HepG2 (cell line): ENCODE measurements around the gene MGAT1.

Experiments
- FOXC1 ChIP-seq: sonication (generic); formaldehyde crosslinking; IDR thresholded peaks from 2 replicates; pipeline ENCODE4 v1.8.0; 2022; ENCODE audit warnings: mild to moderate bottlenecking, missing genetic modification reagents, borderline replicate concordance
- MXI1 ChIP-seq: IDR thresholded peaks from 3 replicates; pipeline ENCODE4 v1.6.1; 2012; ENCODE audit warnings: low read depth, low read length, inconsistent platforms, borderline replicate concordance
- NR2C2 ChIP-seq: sonication (generic); formaldehyde crosslinking; IDR thresholded peaks from 2 replicates; pipeline ENCODE4 v1.4.0; 2020; ENCODE audit warnings: missing genetic modification reagents, mild to moderate bottlenecking, moderate library complexity, borderline replicate concordance
- NRL ChIP-seq: sonication (generic); formaldehyde crosslinking; IDR thresholded peaks from 2 replicates; pipeline ENCODE4 v1.5.0; 2020; ENCODE audit warnings: missing genetic modification reagents, mild to moderate bottlenecking, moderate library complexity, borderline replicate concordance
- POLR2A ChIP-seq, 2 experiments: IDR thresholded peaks; 2 replicates each; pipeline ENCODE4 v1.6.1; 2011; ENCODE audit warnings: low read depth in 2 of 2, low read length in 2 of 2, mild to moderate bottlenecking in 1 of 2, moderate library complexity in 1 of 2; ENCODE audit not compliant: insufficient read depth in 1 of 2
- RNF2 ChIP-seq: fragments of 450-650 bp; conservative IDR thresholded peaks from 2 replicates; pipeline ENCODE4 v1.6.1; 2016; ENCODE audit warnings: low read depth
- ZNF577 ChIP-seq: sonication (generic); formaldehyde crosslinking; IDR thresholded peaks from 2 replicates; pipeline ENCODE4 v1.4.0; 2020; ENCODE audit warnings: mild to moderate bottlenecking, low read depth, missing genetic modification reagents, borderline replicate concordance
- ZSCAN29 ChIP-seq: sonication (generic); formaldehyde crosslinking; conservative IDR thresholded peaks from 2 replicates; pipeline ENCODE4 v1.4.0; 2020; ENCODE audit warnings: mild to moderate bottlenecking, missing genetic modification reagents
- TF ChIP-seq, protein P1 (sequence below): sonication (generic); formaldehyde crosslinking; IDR thresholded peaks from 2 replicates; pipeline ENCODE4 v1.5.0; 2020; ENCODE audit warnings: missing genetic modification reagents
- TF ChIP-seq, protein P2 (sequence below): sonication (generic); formaldehyde crosslinking; IDR thresholded peaks from 2 replicates; pipeline ENCODE4 v1.5.0; 2020; ENCODE audit warnings: mild to moderate bottlenecking, missing genetic modification reagents, moderate library complexity
- TF ChIP-seq, protein P3 (sequence below): sonication (generic); formaldehyde crosslinking; IDR thresholded peaks from 2 replicates; pipeline ENCODE4 v1.9.0; 2022; ENCODE audit warnings: missing genetic modification reagents, mild to moderate bottlenecking, borderline replicate concordance

DNA sequence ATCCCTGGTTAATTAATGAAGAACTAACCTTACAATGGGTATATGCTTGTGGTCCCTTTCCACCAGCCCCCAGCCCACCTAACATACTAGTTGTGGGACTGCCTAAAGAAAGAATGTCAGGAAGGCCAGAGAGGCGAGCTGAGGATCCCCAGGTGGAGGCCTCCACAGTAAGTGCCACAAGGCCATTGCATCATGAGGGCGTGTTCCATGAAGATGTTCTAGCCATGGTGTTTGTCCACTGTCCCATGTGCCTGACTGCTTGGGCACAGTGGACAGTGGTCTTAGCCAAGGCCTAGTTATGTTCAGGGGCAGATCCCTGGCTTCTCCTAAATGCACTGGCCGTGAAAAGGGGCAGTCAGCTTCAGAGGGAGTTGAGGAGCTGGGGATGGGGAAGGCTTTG is 37.3 kb upstream of the MGAT1 start:
- TF ChIP-seq, protein P1, sequence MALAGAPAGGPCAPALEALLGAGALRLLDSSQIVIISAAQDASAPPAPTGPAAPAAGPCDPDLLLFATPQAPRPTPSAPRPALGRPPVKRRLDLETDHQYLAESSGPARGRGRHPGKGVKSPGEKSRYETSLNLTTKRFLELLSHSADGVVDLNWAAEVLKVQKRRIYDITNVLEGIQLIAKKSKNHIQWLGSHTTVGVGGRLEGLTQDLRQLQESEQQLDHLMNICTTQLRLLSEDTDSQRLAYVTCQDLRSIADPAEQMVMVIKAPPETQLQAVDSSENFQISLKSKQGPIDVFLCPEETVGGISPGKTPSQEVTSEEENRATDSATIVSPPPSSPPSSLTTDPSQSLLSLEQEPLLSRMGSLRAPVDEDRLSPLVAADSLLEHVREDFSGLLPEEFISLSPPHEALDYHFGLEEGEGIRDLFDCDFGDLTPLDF (CRISPR knock-in tag): no peak
- TF ChIP-seq FOXC1 (CRISPR knock-in tag) (no peak), POLR2A (IDR thresholded peaks at IDR 0.05; ENCODE audit: insufficient read depth in 1 of 2, low read depth in 2 of 2, low read length in 2 of 2) (no peak), ZNF577 (CRISPR knock-in tag) (no peak), MXI1 (no peak), NRL (no peak), NR2C2 (CRISPR knock-in tag) (no peak), ZSCAN29 (CRISPR knock-in tag) (no peak), RNF2 (no peak)
- TF ChIP-seq, protein P2, sequence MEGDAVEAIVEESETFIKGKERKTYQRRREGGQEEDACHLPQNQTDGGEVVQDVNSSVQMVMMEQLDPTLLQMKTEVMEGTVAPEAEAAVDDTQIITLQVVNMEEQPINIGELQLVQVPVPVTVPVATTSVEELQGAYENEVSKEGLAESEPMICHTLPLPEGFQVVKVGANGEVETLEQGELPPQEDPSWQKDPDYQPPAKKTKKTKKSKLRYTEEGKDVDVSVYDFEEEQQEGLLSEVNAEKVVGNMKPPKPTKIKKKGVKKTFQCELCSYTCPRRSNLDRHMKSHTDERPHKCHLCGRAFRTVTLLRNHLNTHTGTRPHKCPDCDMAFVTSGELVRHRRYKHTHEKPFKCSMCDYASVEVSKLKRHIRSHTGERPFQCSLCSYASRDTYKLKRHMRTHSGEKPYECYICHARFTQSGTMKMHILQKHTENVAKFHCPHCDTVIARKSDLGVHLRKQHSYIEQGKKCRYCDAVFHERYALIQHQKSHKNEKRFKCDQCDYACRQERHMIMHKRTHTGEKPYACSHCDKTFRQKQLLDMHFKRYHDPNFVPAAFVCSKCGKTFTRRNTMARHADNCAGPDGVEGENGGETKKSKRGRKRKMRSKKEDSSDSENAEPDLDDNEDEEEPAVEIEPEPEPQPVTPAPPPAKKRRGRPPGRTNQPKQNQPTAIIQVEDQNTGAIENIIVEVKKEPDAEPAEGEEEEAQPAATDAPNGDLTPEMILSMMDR (CRISPR knock-in tag): no peak
- TF ChIP-seq, protein P3, sequence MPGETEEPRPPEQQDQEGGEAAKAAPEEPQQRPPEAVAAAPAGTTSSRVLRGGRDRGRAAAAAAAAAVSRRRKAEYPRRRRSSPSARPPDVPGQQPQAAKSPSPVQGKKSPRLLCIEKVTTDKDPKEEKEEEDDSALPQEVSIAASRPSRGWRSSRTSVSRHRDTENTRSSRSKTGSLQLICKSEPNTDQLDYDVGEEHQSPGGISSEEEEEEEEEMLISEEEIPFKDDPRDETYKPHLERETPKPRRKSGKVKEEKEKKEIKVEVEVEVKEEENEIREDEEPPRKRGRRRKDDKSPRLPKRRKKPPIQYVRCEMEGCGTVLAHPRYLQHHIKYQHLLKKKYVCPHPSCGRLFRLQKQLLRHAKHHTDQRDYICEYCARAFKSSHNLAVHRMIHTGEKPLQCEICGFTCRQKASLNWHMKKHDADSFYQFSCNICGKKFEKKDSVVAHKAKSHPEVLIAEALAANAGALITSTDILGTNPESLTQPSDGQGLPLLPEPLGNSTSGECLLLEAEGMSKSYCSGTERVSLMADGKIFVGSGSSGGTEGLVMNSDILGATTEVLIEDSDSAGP (CRISPR knock-in tag): no peak
